Fibroblast of the conjunctiva (primary cell): Measurements from ENCODE around the gene PRRT2.
"Not testable (repeated sequence)": the region's sequence is repeated elsewhere in the genome, so short reads cannot be mapped to it uniquely, and the experiment has no call there.

ENCODE experiments used
- DNase-seq: peaks from one replicate; pipeline ENCODE4 v3.0.0-alpha.2; 2010; ENCODE audit warnings: low read depth

The PRRT2 gene

GRCh38 chr16:29812754-29813643 lies 1.0 kb downstream of the PRRT2 start:
- DNase-seq = no peak

GRCh38 chr16:29813644-29814562 lies 1.9 kb downstream of the PRRT2 start:
- no peak for DNase-seq

GRCh38 chr16:29814592-29814991 lies 2.6 kb downstream of the PRRT2 start:
- no peak for DNase-seq

- no peak for DNase-seq
These were observed 3.2 kb downstream of the PRRT2 start for GRCh38 chr16:29815032-29815721.

GRCh38 chr16:29815793-29816693 lies 4.0 kb downstream of the PRRT2 start, which contains the start of gene PAGR1:
PAGR1 (plus strand) TSS chr16:29816152; CDS start chr16:29816526, 374 bp downstream.
- DNase-seq = peak; percentile 100

- DNase-seq = no peak
These were observed 4.9 kb downstream of the PRRT2 start for GRCh38 chr16:29816694-29817441.

GRCh38 chr16:29818082-29818481 lies 6.1 kb downstream of the PRRT2 start:
- no peak for DNase-seq

GRCh38 chr16:29819506-29819905 lies 7.5 kb downstream of the PRRT2 start:
- no peak for DNase-seq

GRCh38 chr16:29820271-29820701 lies 8.3 kb downstream of the PRRT2 start, which contains the start of gene MVP:
MVP (plus strand) TSS chr16:29820462; CDS start chr16:29830550, 10,088 bp downstream.
- peak; percentile 55 for DNase-seq

GRCh38 chr16:29820730-29821642 lies 9.0 kb downstream of the PRRT2 start:
- no peak for DNase-seq

- peak; percentile 50 for DNase-seq
These were observed 9.7 kb downstream of the PRRT2 start for GRCh38 chr16:29821643-29822115.

- peak; percentile 70 for DNase-seq
These were observed 12.7 kb downstream of the PRRT2 start for GRCh38 chr16:29824589-29825144.

- peak; percentile 67 for DNase-seq
These were observed 13.4 kb downstream of the PRRT2 start for GRCh38 chr16:29825145-29826044.

GRCh38 chr16:29826342-29826695 lies 14.3 kb downstream of the PRRT2 start:
- no peak for DNase-seq

- DNase-seq = no peak
These were observed 18.8 kb downstream of the PRRT2 start for GRCh38 chr16:29830774-29831173.

- no peak for DNase-seq
These were observed 19.5 kb downstream of the PRRT2 start for GRCh38 chr16:29831490-29831889.

GRCh38 chr16:29833219-29833618 lies 21.2 kb downstream of the PRRT2 start:
- not testable (repeated sequence) for DNase-seq

GRCh38 chr16:29834079-29834478 lies 22.1 kb downstream of the PRRT2 start:
- DNase-seq = no peak
